AG09319 (cell line): Measurements from ENCODE around the gene KCNK16.
"Not testable (repeated sequence)": the region's sequence is repeated elsewhere in the genome, so short reads cannot be mapped to it uniquely, and the experiment has no call there.

ENCODE experiments used
- DNase-seq: peaks from one replicate; pipeline ENCODE4 v3.0.0-alpha.2; 2010; ENCODE audit warnings: low read depth; ENCODE audit errors: extremely low read depth
- CTCF ChIP-seq: IDR thresholded peaks from 2 replicates; pipeline ENCODE4 v1.5.1; 2011; ENCODE audit warnings: low read depth, mild to moderate bottlenecking, inconsistent platforms, low read length, moderate library complexity

The KCNK16 gene

DNA sequence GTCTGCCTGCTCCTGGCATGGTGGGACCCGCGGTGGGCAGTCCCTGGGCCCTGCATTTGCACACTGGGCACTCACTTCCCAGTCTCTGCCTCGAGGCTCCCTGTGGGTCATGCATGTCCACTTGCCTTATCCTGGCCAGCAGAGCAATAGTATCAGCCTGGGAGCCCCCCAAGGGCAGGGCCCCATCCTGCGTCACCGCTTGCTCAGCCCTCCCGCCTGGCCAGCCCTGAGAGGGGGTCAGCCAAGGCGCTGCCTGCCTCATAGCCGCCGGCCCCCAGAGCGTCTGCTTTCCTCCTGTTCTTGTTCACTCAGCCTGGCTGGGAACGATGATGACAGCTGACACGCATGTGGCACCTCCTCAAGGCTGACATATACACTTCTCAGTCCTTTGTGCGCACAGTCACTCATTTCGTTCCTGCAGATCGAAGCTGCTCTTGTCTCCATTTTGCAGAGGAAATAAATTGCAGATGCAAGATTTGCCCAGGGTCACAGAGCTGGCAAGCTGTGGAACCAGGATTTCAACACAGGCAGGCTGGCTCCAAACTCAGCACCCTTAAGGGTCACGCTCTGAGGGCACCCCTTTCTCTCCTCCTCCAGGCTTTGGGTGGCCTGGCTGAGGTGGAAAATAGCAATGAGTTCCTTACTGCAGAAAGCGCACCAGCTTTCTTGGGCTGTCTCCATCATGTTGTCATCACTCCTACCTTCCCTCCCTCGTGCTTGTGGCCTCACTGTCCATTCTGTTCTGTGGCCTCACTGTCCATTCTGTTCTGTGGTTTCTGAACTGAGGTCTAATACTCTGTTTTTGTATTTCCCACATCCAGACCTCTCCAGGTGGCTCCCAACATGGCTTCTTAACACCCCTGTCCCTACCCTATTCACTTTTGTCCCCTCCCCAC, 25.5 kb downstream of the KCNK16 start:
- DNase-seq, result no peak
- TF ChIP-seq CTCF, result no peak

DNA sequence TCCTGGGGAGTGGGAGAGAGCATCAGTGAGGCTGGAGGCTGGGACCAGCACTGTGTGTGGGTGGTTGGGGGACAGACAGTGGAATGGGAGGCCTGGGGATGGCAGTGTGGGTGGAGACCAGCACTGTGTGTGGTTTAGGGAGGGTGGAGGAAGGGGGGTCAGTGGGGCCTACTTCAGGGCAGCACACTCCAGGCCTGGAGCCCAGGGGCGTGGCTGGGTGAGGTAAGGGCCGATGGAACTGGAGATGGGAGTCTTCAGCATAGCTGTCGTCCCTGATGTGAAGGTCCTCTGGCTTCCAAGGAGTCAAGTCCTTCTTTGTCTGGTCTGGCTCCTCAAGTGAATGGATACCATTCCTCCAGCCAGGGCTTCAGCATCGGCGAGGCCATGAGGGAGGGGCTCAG, 26.9 kb downstream of the KCNK16 start:
- no peak for TF ChIP-seq CTCF
- DNase-seq, result no peak

DNA sequence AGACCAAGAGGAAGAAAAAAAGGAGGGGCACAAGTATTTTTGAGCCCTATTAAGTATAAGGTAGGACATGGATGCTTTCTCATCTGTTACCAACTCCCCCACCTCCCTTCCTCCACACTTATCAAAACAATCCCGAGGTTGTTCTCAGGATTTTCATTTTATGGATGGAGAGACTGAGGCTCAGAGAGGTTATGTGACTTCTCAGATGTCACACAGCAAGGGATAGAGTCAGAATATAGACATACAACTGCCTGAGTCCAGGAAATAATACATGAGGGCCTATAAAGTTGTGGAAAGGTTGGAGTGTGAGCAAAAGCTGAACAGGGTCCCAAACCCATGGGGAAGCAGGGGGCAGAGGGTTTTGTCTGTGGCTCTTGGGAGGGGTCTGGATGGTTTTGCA, 27.6 kb downstream of the KCNK16 start:
- DNase-seq, result no peak
- no peak for TF ChIP-seq CTCF

- DNase-seq, result no peak
- TF ChIP-seq CTCF, result no peak
Observed at GRCh38 chr6:39294133-39294532, 28.4 kb downstream of the KCNK16 start.

- no peak for TF ChIP-seq CTCF
- no peak for DNase-seq
Observed at GRCh38 chr6:39292637-39293036, 29.9 kb downstream of the KCNK16 start.

GRCh38 chr6:39289490-39289889, 33.0 kb downstream of the KCNK16 start:
- no peak for DNase-seq
- TF ChIP-seq CTCF, result no peak

- DNase-seq, result no peak
- no peak for TF ChIP-seq CTCF
Observed at GRCh38 chr6:39287601-39288000, 34.9 kb downstream of the KCNK16 start.

DNA sequence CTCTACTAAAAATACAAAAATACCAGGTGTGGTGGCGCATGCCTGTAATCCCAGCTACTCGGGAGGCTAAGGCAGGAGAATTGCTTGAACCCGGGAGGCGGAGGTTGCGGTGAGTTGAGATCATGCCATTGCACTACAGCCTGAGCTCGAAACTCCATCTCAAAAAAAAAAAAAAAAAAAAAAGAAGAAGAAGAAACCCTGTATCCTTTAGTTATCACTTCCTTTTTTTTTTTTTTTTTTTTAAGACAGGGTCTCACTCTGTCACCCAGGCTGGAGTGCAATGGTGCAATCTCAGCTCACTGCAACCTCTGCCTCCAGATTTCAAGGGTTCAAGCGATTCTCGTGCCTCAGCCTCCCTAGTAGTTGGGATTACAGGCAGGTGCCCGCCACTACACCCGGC, 35.9 kb downstream of the KCNK16 start:
- not testable (repeated sequence) for DNase-seq
